OCI-LY3 (cell line): ENCODE data around the gene ABLIM2.

Source experiments
- H2AFZ ChIP-seq: fragments of 200-600, 300-600 bp; shearing (Covaris generic); 2 replicates; pipeline ENCODE4 v1.6.0; 2014; ENCODE audit warnings: antibody characterized with exemption, low read depth, low read length
- H3K27ac ChIP-seq: fragments of 200-600, 300-600 bp; sonication (generic); 2 replicates; pipeline ENCODE4 v1.5.1; 2014; ENCODE audit warnings: mild to moderate bottlenecking, low read length, moderate library complexity, mixed read lengths
- H3K27me3 ChIP-seq: fragments of 200-600, 300-600 bp; sonication (generic); 2 replicates; pipeline ENCODE4 v1.6.1; 2014; ENCODE audit warnings: low read depth, low read length, mixed read lengths
- H3K36me3 ChIP-seq: fragments of 200-600, 300-600 bp; sonication (generic); replicated peaks from 2 replicates; pipeline ENCODE3; 2014; ENCODE audit warnings: low read depth, low read length, mixed read lengths
- H3K4me1 ChIP-seq: fragments of 300-600, 200-600 bp; sonication (generic); 2 replicates; pipeline ENCODE4 v1.6.1; 2014; ENCODE audit warnings: low read length, mixed read lengths
- H3K4me2 ChIP-seq: fragments of 200-600, 300-600 bp; sonication (generic); 2 replicates; pipeline ENCODE4 v1.6.1; 2014; ENCODE audit warnings: low read length, mixed read lengths
- H3K4me3 ChIP-seq: fragments of 300-600, 200-600 bp; sonication (generic); 2 replicates; pipeline ENCODE4 v1.5.1; 2014; ENCODE audit warnings: antibody characterized with exemption, mild to moderate bottlenecking, low read length, moderate library complexity
- H3K79me2 ChIP-seq: fragments of 300-600, 200-600 bp; shearing (Covaris generic); 2 replicates; pipeline ENCODE4 v1.6.1; 2014; ENCODE audit warnings: mild to moderate bottlenecking, low read length, mixed read lengths
- H3K9ac ChIP-seq: fragments of 300-600, 200-600 bp; shearing (Covaris generic); 2 replicates; pipeline ENCODE4 v1.6.0; 2014; ENCODE audit warnings: mild to moderate bottlenecking, low read length, moderate library complexity
- H3K9me3 ChIP-seq: fragments of 200-600, 300-600 bp; shearing (Covaris generic); 2 replicates; pipeline ENCODE4 v1.6.1; 2014; ENCODE audit warnings: low read length, mixed read lengths; ENCODE audit not compliant: insufficient read depth
- H4K20me1 ChIP-seq: fragments of 200-600, 300-600 bp; sonication (generic); 2 replicates; pipeline ENCODE4 v1.6.1; 2016; ENCODE audit warnings: low read length, mixed read lengths; ENCODE audit not compliant: insufficient read depth
- CTCF ChIP-seq: fragments of 200-600, 300-600 bp; sonication (generic); IDR thresholded peaks from 2 replicates; pipeline ENCODE4 v1.5.1; 2014; ENCODE audit warnings: antibody characterized with exemption, low read length, low read depth
- EZH2phosphoT487 ChIP-seq: fragments of 200-600 bp; shearing (Covaris generic); IDR thresholded peaks from 2 replicates; pipeline ENCODE4 v1.6.1; 2018; ENCODE audit warnings: antibody characterized with exemption, mixed run types, low read depth

ABLIM2 gene

GRCh38 chr4:7955393-7955792 lies 203.2 kb downstream of the ABLIM2 start:
- Histone ChIP-seq H3K27ac (no peak overlapping the region), H3K9me3 (no peaks in the 10 kb centered on the region), H3K36me3 (no peaks in the 10 kb centered on the region), H3K4me2 (no peak overlapping the region), H3K27me3 (no peaks in the 10 kb centered on the region), H3K4me1 (no peaks in the 10 kb centered on the region), H3K9ac (no peak overlapping the region), H3K79me2 (no peaks in the 10 kb centered on the region), H2AFZ (no peak overlapping the region), H3K4me3 (no peak overlapping the region), H4K20me1 (no peaks in the 10 kb centered on the region)
- TF ChIP-seq CTCF (no peak), EZH2phosphoT487 (no peak)

- no peaks in the 10 kb centered on the region for H3K36me3 ChIP-seq
Measured at GRCh38 chr4:7952615-7953014, 206.0 kb downstream of the ABLIM2 start.

GRCh38 chr4:7950301-7951092 lies 208.1 kb downstream of the ABLIM2 start:
- Histone ChIP-seq H3K79me2 (no peaks in the 10 kb centered on the region), H3K36me3 (no peaks in the 10 kb centered on the region), H4K20me1 (no peaks in the 10 kb centered on the region), H3K9ac (no peak overlapping the region), H2AFZ (no peak overlapping the region), H3K27ac (no peak overlapping the region), H3K9me3 (no peaks in the 10 kb centered on the region), H3K27me3 (no peaks in the 10 kb centered on the region), H3K4me3 (no peak overlapping the region), H3K4me2 (no peak overlapping the region), H3K4me1 (no peaks in the 10 kb centered on the region)
- no peak for TF ChIP-seq EZH2phosphoT487
- TF ChIP-seq CTCF = no peak

More at GRCh38 chr4:7952615-7953014, 206.0 kb downstream of the ABLIM2 start:
- H4K20me1 ChIP-seq = no peaks in the 10 kb centered on the region
- H3K4me3 ChIP-seq = no peak overlapping the region
- no peak for TF ChIP-seq EZH2phosphoT487
- no peaks in the 10 kb centered on the region for H3K9me3 ChIP-seq
- H3K9ac ChIP-seq = no peak overlapping the region
- no peaks in the 10 kb centered on the region for H3K27me3 ChIP-seq
- no peak overlapping the region for H3K27ac ChIP-seq
- no peak overlapping the region for H2AFZ ChIP-seq
- no peaks in the 10 kb centered on the region for H3K79me2 ChIP-seq
- H3K4me2 ChIP-seq = no peak overlapping the region
- H3K4me1 ChIP-seq = no peaks in the 10 kb centered on the region

GRCh38 chr4:7949759-7950158 lies 208.9 kb downstream of the ABLIM2 start:
- no peaks in the 10 kb centered on the region for H3K4me1 ChIP-seq
- H3K4me2 ChIP-seq = no peak overlapping the region
- H3K36me3 ChIP-seq = no peaks in the 10 kb centered on the region
- no peak overlapping the region for H3K4me3 ChIP-seq
- H3K27ac ChIP-seq = no peak overlapping the region
- no peaks in the 10 kb centered on the region for H3K9me3 ChIP-seq
- no peaks in the 10 kb centered on the region for H4K20me1 ChIP-seq
- no peak overlapping the region for H2AFZ ChIP-seq
- H3K79me2 ChIP-seq = no peaks in the 10 kb centered on the region
- H3K27me3 ChIP-seq = no peaks in the 10 kb centered on the region
- no peak overlapping the region for H3K9ac ChIP-seq
- no peak for TF ChIP-seq CTCF
- TF ChIP-seq EZH2phosphoT487 = no peak
